Ammon's horn (tissue), 1 donor: ENCODE data around the gene LINC01488.

Source experiments
- DNase-seq: peaks from one replicate; pipeline ENCODE4 v3.0.0-alpha.2; 2016; ENCODE audit warnings: low spot score

The LINC01488 gene

GRCh38 chr11:69493931-69494821, 12.7 kb downstream of the LINC01488 start:
- DNase-seq: no peak

- DNase-seq: no peak
Measured at GRCh38 chr11:69494851-69495250, 13.4 kb downstream of the LINC01488 start.

GRCh38 chr11:69495441-69496201, 14.2 kb downstream of the LINC01488 start:
- DNase-seq: no peak

GRCh38 chr11:69496202-69496557, 14.7 kb downstream of the LINC01488 start:
- no peak for DNase-seq

GRCh38 chr11:69496631-69497220, 15.3 kb downstream of the LINC01488 start:
- DNase-seq: no peak

- peak; percentile 68 for DNase-seq
Measured at GRCh38 chr11:69497221-69497787, 15.8 kb downstream of the LINC01488 start.

- DNase-seq: no peak
Measured at GRCh38 chr11:69498614-69499175, 17.2 kb downstream of the LINC01488 start.

- no peak for DNase-seq
Measured at GRCh38 chr11:69499186-69499917, 17.9 kb downstream of the LINC01488 start.

GRCh38 chr11:69499918-69500284, 18.4 kb downstream of the LINC01488 start:
- DNase-seq: no peak

GRCh38 chr11:69500285-69501120, 19.0 kb downstream of the LINC01488 start:
- DNase-seq: no peak

GRCh38 chr11:69501121-69501489, 19.6 kb downstream of the LINC01488 start:
- no peak for DNase-seq

GRCh38 chr11:69501891-69502860, 20.7 kb downstream of the LINC01488 start:
- DNase-seq: no peak

- no peak for DNase-seq
Measured at GRCh38 chr11:69504127-69504526, 22.7 kb downstream of the LINC01488 start.

GRCh38 chr11:69504576-69505335, 23.3 kb downstream of the LINC01488 start:
- DNase-seq: no peak

GRCh38 chr11:69508974-69509373, 27.5 kb downstream of the LINC01488 start:
- no peak for DNase-seq

GRCh38 chr11:69509381-69509780, 27.9 kb downstream of the LINC01488 start:
- no peak for DNase-seq

- no peak for DNase-seq
Measured at GRCh38 chr11:69509846-69510390, 28.5 kb downstream of the LINC01488 start.
